Urinary bladder (tissue), 4 donors: Measurements from ENCODE around the gene SCD5. TPM values are rescaled to one million over a fixed set of nuclear protein-coding genes. Genes with fewer than 3 reads are reported as not detected.
A peak's percentile ranks its signal among the peaks of the same experiment; 100 is the strongest.

Source experiments
- DNase-seq: peaks from one replicate; pipeline ENCODE4 v3.0.0-alpha.2; 2015; ENCODE audit errors: extremely low spot score
- H3K27ac ChIP-seq: one replicate; pipeline ENCODE4 v1.5.1; 2013; ENCODE audit warnings: low read depth, mild to moderate bottlenecking, moderate library complexity
- H3K36me3 ChIP-seq: one replicate; pipeline ENCODE4 v1.6.1; 2013; ENCODE audit warnings: mild to moderate bottlenecking, moderate library complexity; ENCODE audit not compliant: insufficient read depth
- H3K4me1 ChIP-seq: one replicate; pipeline ENCODE4 v1.6.1; 2013; ENCODE audit warnings: mild to moderate bottlenecking, moderate library complexity; ENCODE audit not compliant: insufficient read depth
- H3K4me3 ChIP-seq: one replicate; pipeline ENCODE4 v1.5.1; 2013; ENCODE audit warnings: low read depth, low read length
- WGBS: extraction: QIAGEN DNeasy Blood & Tissue Kit; methylation state at CpG from one replicate; pipeline ENCODE4 v1.1.7; 2013; 5-methylcytosine and 5-hydroxymethylcytosine counted together
- polyA plus RNA-seq: library from polyadenylated mRNA; stranded (reverse); fragments of 200-250 nt; gene quantifications from one replicate; pipeline ENCODE4 v1.2.3, GENCODE V29; 2013
- total RNA-seq: library from RNA; depleted of rRNA; stranded (reverse); fragments of >200 nt; gene quantifications from one replicate; pipeline ENCODE4 v1.2.3, GENCODE V29; 2014
- donor health status: healthy with polysubstance abuse.
- donor health status: healthy.

Gene SCD5
- total and polyA plus RNA-seq, 2 donors, result 23.3 to 26.0 TPM

- Histone ChIP-seq H3K4me3 (no peak overlapping the region), H3K27ac (no peak overlapping the region), H3K4me1 (no peaks in the 10 kb centered on the region), H3K36me3 (no peaks in the 10 kb centered on the region)
- 87% methylated on average over 5 of the region's 5 CpGs for WGBS
- no peak for DNase-seq
These were observed 102.3 kb downstream of the SCD5 start for GRCh38 chr4:82696117-82696860.

DNA sequence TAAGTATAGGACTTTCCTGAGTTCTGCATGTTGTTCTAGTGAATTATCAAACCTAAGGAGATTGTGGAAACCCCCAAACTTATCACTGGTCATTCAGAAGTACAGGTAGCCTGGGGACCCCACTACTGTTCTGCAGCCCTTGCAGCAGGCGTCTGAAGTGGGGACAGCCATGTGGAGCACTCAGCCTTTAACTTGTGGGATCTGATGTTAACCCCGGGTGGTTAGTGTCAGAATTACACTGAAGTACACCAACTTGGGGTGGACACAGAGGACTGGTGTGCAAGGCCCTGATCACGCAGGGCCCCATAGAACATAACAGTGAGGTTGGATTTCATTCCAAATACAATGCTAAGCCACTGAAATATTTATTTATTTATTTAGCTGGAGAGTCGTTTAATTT, 103.7 kb downstream of the SCD5 start:
- H3K4me3 ChIP-seq, result no peak overlapping the region
- no peak for DNase-seq
- H3K4me1 ChIP-seq, result no peaks in the 10 kb centered on the region
- H3K36me3 ChIP-seq, result no peaks in the 10 kb centered on the region
- WGBS, result 88% methylated on average over 4 of the region's 4 CpGs
- H3K27ac ChIP-seq, result no peak overlapping the region

DNA sequence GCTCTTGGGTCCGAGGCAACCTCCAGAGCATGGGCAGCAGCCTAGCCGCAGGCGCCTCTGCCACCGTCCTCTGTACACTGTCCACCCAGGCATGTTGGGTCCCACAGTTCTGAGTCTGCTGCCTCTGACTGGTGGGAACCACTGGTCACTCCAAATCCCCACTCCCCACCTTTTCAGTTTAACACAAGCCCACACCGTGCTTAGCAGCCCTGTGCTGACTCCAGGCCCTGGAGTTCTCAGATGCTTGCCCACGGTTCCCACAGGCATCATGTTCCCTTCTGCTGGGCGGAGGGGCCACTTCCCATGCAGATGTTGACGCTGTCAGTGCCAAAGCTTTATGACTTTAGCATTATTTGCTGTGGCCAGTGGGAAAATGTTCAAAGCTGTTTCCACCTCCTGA, 104.5 kb downstream of the SCD5 start:
- H3K4me3 ChIP-seq, result no peak overlapping the region
- no peak overlapping the region for H3K27ac ChIP-seq
- DNase-seq, result no peak
- no peaks in the 10 kb centered on the region for H3K4me1 ChIP-seq
- no peaks in the 10 kb centered on the region for H3K36me3 ChIP-seq
- 79% methylated on average over 8 of the region's 8 CpGs for WGBS

DNA sequence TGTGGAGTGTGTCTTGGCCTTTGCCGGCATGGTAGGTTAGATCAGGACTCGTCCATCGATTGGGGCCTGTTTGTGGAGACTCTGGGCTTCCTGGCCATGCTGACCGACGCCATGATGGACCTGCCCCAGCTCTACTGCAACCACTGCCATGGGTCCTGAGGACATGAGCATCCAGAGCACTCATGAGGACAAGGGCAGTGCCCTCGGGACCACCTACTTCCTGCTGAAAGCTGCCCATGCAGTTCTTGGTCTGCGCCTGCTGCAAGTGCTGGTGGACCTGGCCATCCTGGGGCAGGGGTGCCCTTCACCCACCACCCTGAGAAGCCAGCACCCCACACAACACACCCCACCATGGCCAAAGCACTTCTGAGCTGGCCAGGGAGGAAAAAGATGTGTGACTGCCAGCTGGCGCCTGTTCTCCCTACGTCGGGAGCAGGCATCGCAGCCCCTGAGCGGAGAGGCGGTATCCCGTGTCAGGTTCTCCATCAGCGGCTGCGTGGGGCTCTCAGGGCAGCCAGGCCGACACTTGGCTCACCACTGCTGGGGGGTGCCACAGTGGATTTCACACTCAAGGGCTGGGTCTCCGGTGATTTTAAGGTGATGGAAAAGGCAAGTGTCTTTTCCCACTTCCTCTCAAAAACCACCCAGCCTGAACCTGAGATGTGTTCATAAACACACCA, 106.4 kb downstream of the SCD5 start:
- DNase-seq, result no peak
- H3K4me3 ChIP-seq, result no peak overlapping the region
- 97% methylated on average over 18 of the region's 18 CpGs for WGBS
- no peaks in the 10 kb centered on the region for H3K4me1 ChIP-seq
- no peak overlapping the region for H3K27ac ChIP-seq
- no peaks in the 10 kb centered on the region for H3K36me3 ChIP-seq

DNA sequence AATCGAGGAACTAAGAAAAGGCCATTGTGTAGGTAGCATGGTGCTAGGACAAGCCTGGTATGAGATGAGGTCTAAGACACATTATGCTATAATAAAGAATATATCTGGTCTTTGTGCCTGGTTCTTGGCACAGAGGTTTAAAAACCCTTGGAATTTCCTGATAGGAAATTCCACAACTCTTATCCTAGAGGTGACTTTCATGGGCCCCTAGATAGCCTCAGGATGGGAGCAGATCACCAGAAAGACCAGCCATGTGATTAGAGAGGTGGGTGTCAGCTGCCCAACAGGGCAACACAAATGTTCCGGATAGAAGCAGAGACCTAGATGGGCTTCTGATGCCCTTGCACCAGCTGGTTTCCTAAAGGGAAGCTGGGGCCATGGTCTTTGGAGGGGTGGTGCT, 107.2 kb downstream of the SCD5 start:
- WGBS, result 87% methylated on average over 2 of the region's 2 CpGs

DNA sequence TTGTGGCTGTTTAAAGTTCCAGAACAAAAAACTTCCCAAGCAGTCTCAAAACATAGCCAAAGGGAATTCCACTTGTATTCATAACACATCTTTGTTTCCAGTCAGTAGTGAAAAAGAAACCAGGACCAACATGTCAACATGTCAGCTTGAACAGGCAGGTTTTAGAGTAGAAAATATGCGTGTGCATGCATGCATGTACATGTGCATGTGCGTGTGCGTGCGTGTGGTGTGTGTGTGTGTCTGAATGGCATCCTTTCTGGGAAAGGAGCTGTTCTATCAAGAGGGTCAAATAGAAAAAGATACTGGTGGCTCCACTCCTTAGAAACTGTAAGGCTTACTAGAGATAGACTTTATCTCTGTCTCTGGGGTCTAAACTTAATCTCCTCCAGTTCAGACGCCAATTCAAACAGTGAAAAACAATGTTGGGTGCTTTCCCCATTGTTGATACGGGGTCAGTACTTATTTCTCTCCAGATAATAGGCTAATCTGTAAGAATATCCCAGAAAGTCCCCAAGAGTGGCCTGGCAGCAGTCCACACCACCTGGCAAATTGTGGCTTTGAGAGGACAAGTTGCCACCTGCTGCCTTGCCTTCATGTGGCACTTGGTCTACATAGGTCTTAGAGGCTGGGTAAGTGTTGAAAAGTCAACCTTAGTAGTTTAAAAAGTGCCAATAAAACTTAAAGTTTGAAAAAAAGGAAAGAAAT, 110.4 kb downstream of the SCD5 start:
- H3K27ac ChIP-seq, result no peak overlapping the region
- no peak overlapping the region for H3K4me3 ChIP-seq
- H3K4me1 ChIP-seq, result no peaks in the 10 kb centered on the region
- H3K36me3 ChIP-seq, result no peaks in the 10 kb centered on the region
- WGBS, result 83% methylated on average over 6 of the region's 6 CpGs
- no peak for DNase-seq

More for the DNA sequence above, 107.2 kb downstream of the SCD5 start:
- Histone ChIP-seq H3K4me1 (no peaks in the 10 kb centered on the region), H3K27ac (no peak overlapping the region), H3K36me3 (no peaks in the 10 kb centered on the region), H3K4me3 (no peak overlapping the region)
- no peak for DNase-seq

DNA sequence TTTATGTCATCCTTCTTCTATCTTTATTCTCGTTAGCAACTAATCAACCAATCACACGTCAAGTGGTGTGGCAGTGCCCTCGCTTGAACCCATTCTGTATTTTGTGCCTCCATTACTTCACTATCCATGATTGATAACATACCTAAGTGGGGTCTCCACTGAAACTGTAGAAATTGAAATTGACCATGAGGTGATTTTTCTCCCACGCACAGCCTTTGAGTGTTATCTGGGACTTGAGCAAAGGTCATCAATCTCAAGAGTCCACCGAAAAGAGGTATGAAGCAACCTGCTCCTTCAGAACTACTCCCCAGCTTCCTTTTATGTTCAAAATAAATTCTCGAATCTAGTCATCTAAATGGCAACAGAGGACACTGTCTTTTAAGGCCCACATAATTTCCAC, 111.1 kb downstream of the SCD5 start:
- Histone ChIP-seq H3K4me3 (no peak overlapping the region), H3K27ac (no peak overlapping the region), H3K4me1 (no peaks in the 10 kb centered on the region), H3K36me3 (no peaks in the 10 kb centered on the region)
- DNase-seq, result no peak
- 88% methylated on average over 6 of the region's 6 CpGs for WGBS

DNA sequence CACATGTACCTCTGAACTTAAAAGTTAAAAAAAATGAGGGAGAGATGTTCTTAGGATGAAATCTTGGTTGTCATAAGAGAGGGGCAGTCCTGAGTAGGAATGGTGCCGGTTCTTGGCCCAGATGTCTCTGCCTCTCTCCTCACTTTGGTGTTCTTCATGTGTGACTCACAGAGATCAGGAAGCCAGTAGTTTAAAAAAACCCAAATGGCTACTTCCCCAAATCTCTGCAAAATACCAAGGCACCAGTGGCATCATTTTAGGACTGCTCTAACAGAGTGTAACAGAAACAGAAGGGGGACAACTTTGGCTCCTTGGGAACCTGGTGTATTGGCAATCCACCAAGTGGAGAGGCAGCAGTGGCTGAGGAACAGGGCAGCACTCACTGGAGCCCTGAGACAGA, 116.8 kb downstream of the SCD5 start:
- no peak for DNase-seq
- H3K27ac ChIP-seq, result no peak overlapping the region
- 81% methylated on average over 1 of the region's 1 CpG for WGBS
- no peak overlapping the region for H3K4me3 ChIP-seq
- no peaks in the 10 kb centered on the region for H3K4me1 ChIP-seq
- H3K36me3 ChIP-seq, result no peaks in the 10 kb centered on the region

GRCh38 chr4:82680834-82681233, 117.8 kb downstream of the SCD5 start:
- H3K4me1 ChIP-seq, result no peaks in the 10 kb centered on the region
- no peak for DNase-seq
- WGBS, result 85% methylated on average over 9 of the region's 9 CpGs
- H3K36me3 ChIP-seq, result no peaks in the 10 kb centered on the region
- no peak overlapping the region for H3K4me3 ChIP-seq
- no peak overlapping the region for H3K27ac ChIP-seq

DNA sequence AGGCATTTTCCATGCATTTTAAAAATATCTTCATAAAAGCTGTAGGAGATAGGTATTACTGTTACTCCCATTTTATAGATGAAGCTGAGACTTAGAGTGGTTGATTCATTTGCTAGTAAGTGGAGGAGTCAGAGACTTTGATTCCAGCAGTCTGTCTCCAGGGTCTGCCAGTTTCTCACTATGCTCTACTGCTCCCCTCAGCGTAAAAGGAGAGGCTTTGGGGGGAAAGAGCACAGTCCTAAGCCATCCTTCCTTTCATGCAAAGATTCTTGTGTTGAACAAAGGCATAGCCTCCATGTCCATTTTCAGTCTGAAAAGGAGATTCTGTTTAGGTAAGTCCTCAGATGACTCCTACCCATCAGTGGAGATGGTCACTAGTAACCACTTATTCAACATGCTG, 119.1 kb downstream of the SCD5 start:
- Histone ChIP-seq H3K4me1 (no peaks in the 10 kb centered on the region), H3K36me3 (no peaks in the 10 kb centered on the region), H3K27ac (no peak overlapping the region), H3K4me3 (no peak overlapping the region)
- WGBS, result 95% methylated on average over 1 of the region's 1 CpG
- no peak for DNase-seq

DNA sequence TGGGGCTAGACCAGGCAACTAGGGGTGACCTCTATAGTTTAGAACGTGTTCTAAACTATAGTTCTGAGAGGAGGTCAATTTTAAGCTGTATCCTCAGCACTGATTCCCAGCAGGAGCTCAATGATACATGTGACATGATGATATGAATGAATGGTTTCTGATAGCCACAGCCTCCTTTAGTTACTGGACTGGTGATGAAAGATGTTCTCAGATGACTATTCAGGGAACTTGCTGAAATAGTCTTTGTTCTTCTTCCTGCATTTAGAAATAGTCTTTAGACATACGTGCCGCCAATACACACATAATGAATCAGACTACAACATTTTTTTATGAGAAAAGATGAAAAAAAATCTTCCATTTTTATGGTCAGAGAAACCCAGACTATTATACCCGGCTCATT, 120.5 kb downstream of the SCD5 start:
- Histone ChIP-seq H3K27ac (no peak overlapping the region), H3K4me1 (no peaks in the 10 kb centered on the region), H3K4me3 (no peak overlapping the region), H3K36me3 (no peaks in the 10 kb centered on the region)
- WGBS, result 67% methylated on average over 4 of the region's 4 CpGs
- DNase-seq, result no peak

DNA sequence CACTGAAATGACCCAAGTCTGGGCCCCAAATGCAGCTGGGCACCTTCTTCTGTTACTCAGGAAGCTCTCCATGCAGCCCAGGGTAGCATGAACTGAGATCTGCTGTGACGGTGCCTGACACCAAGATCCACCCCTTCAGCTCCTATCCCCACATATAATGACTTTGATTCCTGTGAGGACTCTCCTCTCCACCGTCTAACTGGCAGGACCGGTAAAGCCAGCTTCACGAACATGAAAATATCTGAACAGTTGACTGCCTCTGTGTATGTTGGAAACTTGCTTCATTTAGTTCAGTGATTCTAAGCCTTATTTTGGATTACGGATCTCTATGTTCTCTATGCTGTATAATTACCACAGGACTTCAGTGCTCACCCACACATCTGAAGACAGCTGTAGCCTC, 121.3 kb downstream of the SCD5 start:
- Histone ChIP-seq H3K27ac (no peak overlapping the region), H3K36me3 (no peaks in the 10 kb centered on the region), H3K4me1 (no peaks in the 10 kb centered on the region), H3K4me3 (no peak overlapping the region)
- WGBS, result 78% methylated on average over 5 of the region's 5 CpGs
- DNase-seq, result peak; percentile 49

DNA sequence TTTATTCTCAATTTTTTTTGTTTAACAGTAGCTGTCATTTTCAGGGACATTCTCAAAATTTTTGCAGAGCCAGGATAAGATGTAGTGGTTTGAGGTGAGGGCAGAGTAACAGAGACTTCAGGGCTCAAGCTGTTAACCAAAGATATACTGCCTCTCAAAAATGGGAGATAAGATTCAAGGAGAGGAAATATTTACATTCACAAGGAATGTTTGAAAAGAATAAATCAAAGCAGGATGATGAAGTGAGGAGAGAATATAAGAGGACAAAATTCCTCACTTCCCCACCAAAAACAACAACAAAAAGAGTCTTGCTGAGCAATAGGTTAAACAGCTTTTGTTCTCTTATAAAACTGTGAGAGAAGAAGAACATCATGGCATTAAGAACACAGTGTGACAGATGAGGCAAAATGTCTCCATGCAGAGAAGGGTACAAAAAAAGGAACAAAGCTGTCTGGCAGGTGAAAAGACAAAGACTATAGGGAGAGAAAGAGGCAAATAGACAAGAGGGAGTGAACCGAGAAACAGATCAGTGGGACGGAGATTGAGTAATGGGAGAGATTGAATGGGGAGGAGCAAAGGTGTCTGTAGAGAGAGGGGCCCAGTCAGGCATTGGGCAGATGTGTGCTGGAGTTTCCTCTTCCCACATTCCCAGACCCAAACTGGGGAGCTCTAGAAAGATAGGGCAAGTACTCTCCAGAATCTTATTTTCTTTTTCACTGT, 130.7 kb downstream of the SCD5 start:
- WGBS, result 73% methylated on average over 2 of the region's 2 CpGs
- Histone ChIP-seq H3K36me3 (no peaks in the 10 kb centered on the region), H3K4me1 (no peaks in the 10 kb centered on the region), H3K27ac (no peak overlapping the region), H3K4me3 (no peak overlapping the region)
- DNase-seq, result no peak
